Skeletal muscle satellite cell (primary cell): ENCODE data around the gene DUSP5.
"Not testable (repeated sequence)": the region's sequence is repeated elsewhere in the genome, so short reads cannot be mapped to it uniquely, and the experiment has no call there.

Source experiments
- H3K27me3 ChIP-seq: 2 replicates; pipeline ENCODE4 v1.7.0; 2013; ENCODE audit warnings: low read length; ENCODE audit not compliant: control insufficient read depth, insufficient read depth
- H3K36me3 ChIP-seq: 2 replicates; pipeline ENCODE4 v1.7.0; 2013; ENCODE audit warnings: mild to moderate bottlenecking, control low read depth, low read length; ENCODE audit not compliant: insufficient read depth
- H3K4me1 ChIP-seq: 2 replicates; pipeline ENCODE4 v1.7.0; 2013; ENCODE audit warnings: low read length; ENCODE audit not compliant: control insufficient read depth, insufficient read depth
- H3K4me2 ChIP-seq: 2 replicates; pipeline ENCODE4 v1.7.0; 2013; ENCODE audit warnings: mild to moderate bottlenecking, low read length
- H3K4me3 ChIP-seq: 2 replicates; pipeline ENCODE4 v1.7.0; 2013; ENCODE audit warnings: low read length
- H3K9ac ChIP-seq: 2 replicates; pipeline ENCODE4 v1.7.0; 2013; ENCODE audit warnings: mild to moderate bottlenecking, low read depth, low read length, moderate library complexity
- H3K9me3 ChIP-seq: replicated peaks from 2 replicates; pipeline ENCODE4 v1.7.0; 2013; ENCODE audit warnings: mild to moderate bottlenecking, control low read depth, low read length

Gene DUSP5

GRCh38 chr10:110461530-110461929 is 36.2 kb upstream of the DUSP5 start:
- Histone ChIP-seq H3K27me3 (no peaks in the 10 kb centered on the region), H3K4me2 (no peak overlapping the region), H3K4me3 (no peak overlapping the region), H3K9ac (no peak overlapping the region), H3K36me3 (no peaks in the 10 kb centered on the region), H3K9me3 (no peaks in the 10 kb centered on the region), H3K4me1 (peaks cover 18% of the 10 kb centered on the region)

- no peaks in the 10 kb centered on the region for H3K9me3 ChIP-seq
- no peak overlapping the region for H3K9ac ChIP-seq
- no peaks in the 10 kb centered on the region for H3K27me3 ChIP-seq
- peaks cover 15% of the 10 kb centered on the region for H3K4me1 ChIP-seq
- no peak overlapping the region for H3K4me2 ChIP-seq
- no peak overlapping the region for H3K4me3 ChIP-seq
- H3K36me3 ChIP-seq, result no peaks in the 10 kb centered on the region
These were observed 35.3 kb upstream of the DUSP5 start for GRCh38 chr10:110462166-110463095.

- not testable (repeated sequence) for H3K4me3 ChIP-seq, H3K27me3 ChIP-seq, H3K4me2 ChIP-seq, H3K9me3 ChIP-seq, H3K9ac ChIP-seq, H3K36me3 ChIP-seq
- peaks cover 10% of the 10 kb centered on the region for H3K4me1 ChIP-seq
These were observed 29.4 kb upstream of the DUSP5 start for GRCh38 chr10:110468258-110468657.

GRCh38 chr10:110470541-110470940 is 27.2 kb upstream of the DUSP5 start:
- not testable (repeated sequence) for H3K9me3 ChIP-seq, H3K4me3 ChIP-seq, H3K36me3 ChIP-seq, H3K4me2 ChIP-seq, H3K27me3 ChIP-seq, H3K9ac ChIP-seq
- H3K4me1 ChIP-seq, result peaks cover 10% of the 10 kb centered on the region

- peak overlapping the region; percentile 1 for H3K4me2 ChIP-seq
- no peaks in the 10 kb centered on the region for H3K36me3 ChIP-seq
- H3K27me3 ChIP-seq, result no peaks in the 10 kb centered on the region
- peaks cover 10% of the 10 kb centered on the region for H3K4me1 ChIP-seq
- H3K9me3 ChIP-seq, result no peaks in the 10 kb centered on the region
- H3K4me3 ChIP-seq, result no peak overlapping the region
- no peak overlapping the region for H3K9ac ChIP-seq
These were observed 26.1 kb upstream of the DUSP5 start for GRCh38 chr10:110471566-110472139.

GRCh38 chr10:110474017-110474416 is 23.7 kb upstream of the DUSP5 start:
- H3K4me2 ChIP-seq, result no peak overlapping the region
- H3K9ac ChIP-seq, result no peak overlapping the region
- H3K27me3 ChIP-seq, result no peaks in the 10 kb centered on the region
- H3K9me3 ChIP-seq, result no peaks in the 10 kb centered on the region
- H3K4me3 ChIP-seq, result no peak overlapping the region
- H3K36me3 ChIP-seq, result no peaks in the 10 kb centered on the region
- H3K4me1 ChIP-seq, result peaks cover 10% of the 10 kb centered on the region

GRCh38 chr10:110474826-110475225 is 22.9 kb upstream of the DUSP5 start:
- Histone ChIP-seq H3K4me3 (no peak overlapping the region), H3K4me2 (no peak overlapping the region), H3K9ac (no peak overlapping the region), H3K27me3 (no peaks in the 10 kb centered on the region), H3K36me3 (no peaks in the 10 kb centered on the region), H3K9me3 (no peaks in the 10 kb centered on the region), H3K4me1 (peaks cover 10% of the 10 kb centered on the region)

- H3K9ac ChIP-seq, result no peak overlapping the region
- no peaks in the 10 kb centered on the region for H3K9me3 ChIP-seq
- peaks cover 10% of the 10 kb centered on the region for H3K4me1 ChIP-seq
- no peak overlapping the region for H3K4me2 ChIP-seq
- no peaks in the 10 kb centered on the region for H3K27me3 ChIP-seq
- H3K36me3 ChIP-seq, result no peaks in the 10 kb centered on the region
- no peak overlapping the region for H3K4me3 ChIP-seq
These were observed 21.8 kb upstream of the DUSP5 start for GRCh38 chr10:110475722-110476515.

- no peaks in the 10 kb centered on the region for H3K27me3 ChIP-seq
These were observed 18.0 kb upstream of the DUSP5 start for GRCh38 chr10:110479710-110480109.

GRCh38 chr10:110480387-110480786 is 17.3 kb upstream of the DUSP5 start:
- no peaks in the 10 kb centered on the region for H3K36me3 ChIP-seq
- no peak overlapping the region for H3K4me3 ChIP-seq
- H3K4me2 ChIP-seq, result no peak overlapping the region
- H3K9me3 ChIP-seq, result no peaks in the 10 kb centered on the region
- no peaks in the 10 kb centered on the region for H3K27me3 ChIP-seq
- H3K9ac ChIP-seq, result no peak overlapping the region
- H3K4me1 ChIP-seq, result peaks cover 9% of the 10 kb centered on the region

More at GRCh38 chr10:110479710-110480109, 18.0 kb upstream of the DUSP5 start:
- Histone ChIP-seq H3K4me2 (no peak overlapping the region), H3K36me3 (no peaks in the 10 kb centered on the region), H3K4me3 (no peak overlapping the region), H3K4me1 (peaks cover 9% of the 10 kb centered on the region), H3K9me3 (no peaks in the 10 kb centered on the region), H3K9ac (no peak overlapping the region)

GRCh38 chr10:110481919-110482318 is 15.8 kb upstream of the DUSP5 start:
- no peaks in the 10 kb centered on the region for H3K27me3 ChIP-seq
- H3K36me3 ChIP-seq, result no peaks in the 10 kb centered on the region
- H3K4me2 ChIP-seq, result no peak overlapping the region
- H3K4me3 ChIP-seq, result no peak overlapping the region
- no peak overlapping the region for H3K9ac ChIP-seq
- H3K9me3 ChIP-seq, result no peaks in the 10 kb centered on the region
- H3K4me1 ChIP-seq, result peaks cover 9% of the 10 kb centered on the region
